ENCODE data around the gene HMGCL.
"Not testable (repeated sequence)": the region's sequence is repeated elsewhere in the genome, so short reads cannot be mapped to it uniquely, and the experiment has no call there.

The HMGCL gene

DNA sequence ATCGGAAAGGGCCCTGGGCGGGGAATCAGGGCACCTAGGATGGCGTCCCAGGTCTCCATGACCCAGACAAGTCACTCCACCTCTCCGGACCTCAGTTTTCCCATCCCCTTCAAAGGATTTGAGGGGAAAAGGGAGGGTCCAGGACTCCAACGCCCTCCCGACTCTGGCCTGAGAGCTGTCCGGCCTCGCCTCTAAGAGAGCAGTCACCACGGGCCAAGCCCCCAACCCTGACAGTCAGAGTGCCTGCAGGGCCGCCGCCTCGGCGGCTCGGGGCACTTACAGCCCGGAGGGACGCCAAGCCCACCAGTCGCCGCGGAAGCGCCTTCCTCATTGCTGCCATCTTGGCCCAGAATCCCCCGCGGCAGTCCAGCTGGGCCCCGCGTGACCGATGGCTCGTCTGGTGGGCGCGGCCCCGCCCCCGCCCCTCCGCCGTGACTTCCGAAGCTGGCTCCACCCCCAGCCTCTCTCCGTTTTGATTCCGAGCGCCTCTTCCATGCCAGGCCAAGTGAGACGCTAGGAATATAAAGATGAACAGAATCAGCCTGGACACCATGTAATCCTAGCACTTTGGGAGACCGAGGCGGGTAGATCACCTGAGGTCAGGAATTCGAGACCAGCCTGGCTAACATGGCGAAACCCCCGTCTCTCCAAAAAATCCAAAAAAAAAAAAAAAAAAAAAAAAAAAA, at the start of gene HMGCL:
Gene HMGCL (minus strand): TSS at position 354 of the 686 bp plus-strand sequence. CDS start 14 bp downstream, at position 340.
- Histone ChIP-seq H3K4me3 (peak within 1 kb of the TSS; percentile 79 to 95 (median 86)), H3K27ac (peak within 1 kb of the TSS; percentile 83 to 99 (median 95))

DNA sequence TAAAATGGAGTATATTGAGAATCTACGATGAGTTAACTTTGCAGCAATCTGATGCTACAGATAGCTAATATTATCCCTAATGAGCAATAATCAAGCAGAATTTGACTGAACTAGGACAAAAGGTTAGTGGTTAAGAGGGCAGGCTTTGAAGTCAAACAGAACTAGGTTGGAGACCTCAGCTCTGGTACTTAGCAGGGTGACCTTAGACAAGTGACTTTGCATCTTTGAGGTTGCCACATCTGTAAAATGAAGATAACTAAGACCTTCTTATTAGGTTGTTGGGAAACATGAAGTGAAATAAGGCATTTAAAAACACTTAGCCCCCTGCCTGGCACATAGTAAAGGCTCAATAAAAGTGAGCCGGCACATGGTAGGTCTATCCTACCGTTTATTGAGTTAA, 47.2 kb upstream of the HMGCL start:
- Histone ChIP-seq H3K4me3 (no peak overlapping the region), H3K27ac (no peak overlapping the region)

DNA sequence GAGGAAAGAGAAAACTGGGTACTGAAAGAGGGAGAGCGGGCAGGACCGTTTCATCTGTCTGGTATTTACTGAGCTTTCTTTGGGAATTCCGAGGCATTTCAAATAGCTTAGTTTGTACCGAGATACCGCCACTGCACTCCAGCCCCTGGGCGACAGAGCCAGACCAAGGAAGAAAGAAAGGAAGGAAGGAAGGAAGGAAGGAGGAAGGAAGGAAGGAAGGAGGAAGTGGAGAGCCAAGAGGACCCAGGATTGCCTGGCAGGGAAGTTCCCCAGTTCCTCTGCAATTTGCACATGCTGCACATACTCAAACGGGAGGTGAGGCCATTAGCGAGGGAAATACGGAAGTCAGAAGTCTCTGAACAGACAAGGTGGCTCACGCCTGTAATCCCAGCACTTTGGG, 43.8 kb upstream of the HMGCL start:
- peak overlapping the region in 6 of 7 experiments; percentile 60 to 93 (median 72) for H3K4me3 ChIP-seq
- peak overlapping the region in 6 of 21 experiments; percentile 17 to 65 (median 50) for H3K27ac ChIP-seq

DNA sequence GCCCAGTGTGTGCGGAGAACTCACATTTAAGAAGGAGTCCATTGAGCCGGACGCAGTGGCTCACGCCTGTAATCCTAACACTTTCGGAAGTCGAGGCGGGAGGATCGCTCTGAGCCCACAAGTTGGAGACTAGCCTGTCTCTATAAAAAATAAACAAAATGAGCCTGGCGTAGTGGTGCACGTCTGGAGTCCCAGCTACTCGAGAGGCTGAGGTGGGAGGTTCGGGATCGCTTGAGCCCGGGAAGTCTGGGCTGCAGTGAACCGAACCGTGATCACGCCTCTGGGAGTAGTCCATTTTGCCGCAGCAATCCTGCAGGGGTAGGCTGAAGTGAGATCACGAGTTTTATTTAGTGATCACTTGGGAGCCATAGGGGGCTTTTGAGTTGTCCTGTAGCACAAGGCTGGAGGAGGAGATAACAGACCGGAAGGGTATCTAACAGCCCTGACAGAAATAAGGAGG, 43.4 kb upstream of the HMGCL start:
- Histone ChIP-seq H3K4me3 (peak overlapping the region; percentile 60 to 93 (median 69)), H3K27ac (peak overlapping the region in 15 of 21 experiments; percentile 2 to 81 (median 56))

DNA sequence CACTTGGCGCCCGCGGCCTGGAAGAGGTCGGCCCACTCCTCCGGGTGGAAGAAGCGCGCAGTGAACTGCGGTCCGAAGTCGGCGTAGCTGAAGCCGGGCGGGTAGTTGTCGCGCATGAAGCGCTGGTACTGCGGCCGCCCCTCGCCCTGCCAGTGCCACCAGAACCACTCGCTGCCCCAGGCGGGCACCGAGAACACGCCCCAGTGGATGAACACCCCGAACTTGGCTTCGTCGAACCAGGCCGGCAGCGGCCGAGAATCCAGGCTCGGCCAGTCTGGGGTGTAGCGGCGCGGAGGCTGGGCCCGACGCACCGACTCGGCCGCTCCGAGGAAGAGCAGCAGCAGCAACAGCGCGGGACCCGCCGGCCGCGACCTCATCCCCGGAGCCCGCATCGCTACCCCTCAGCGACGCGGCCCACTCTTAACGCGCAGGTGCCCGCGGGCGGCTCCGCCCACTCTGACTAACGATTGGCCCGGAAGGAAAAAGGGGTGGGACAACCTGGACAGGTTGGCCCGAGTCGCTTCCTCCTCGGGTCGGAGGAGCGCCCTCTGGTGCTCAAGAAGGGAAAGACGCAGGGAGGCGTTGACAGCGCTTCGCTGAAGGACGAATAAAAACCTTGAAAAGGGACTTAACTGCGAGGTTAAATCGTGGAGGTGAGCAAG, 42.8 kb upstream of the HMGCL start, which contains the start of gene FUCA1:
Gene FUCA1 (minus strand): TSS at position 396 of the 662 bp plus-strand sequence. CDS start 4 bp downstream, at position 392.
- Histone ChIP-seq H3K4me3 (peak within 1 kb of the TSS; percentile 60 to 93 (median 69)), H3K27ac (peak within 1 kb of the TSS in 19 of 21 experiments; percentile 2 to 82 (median 60))

DNA sequence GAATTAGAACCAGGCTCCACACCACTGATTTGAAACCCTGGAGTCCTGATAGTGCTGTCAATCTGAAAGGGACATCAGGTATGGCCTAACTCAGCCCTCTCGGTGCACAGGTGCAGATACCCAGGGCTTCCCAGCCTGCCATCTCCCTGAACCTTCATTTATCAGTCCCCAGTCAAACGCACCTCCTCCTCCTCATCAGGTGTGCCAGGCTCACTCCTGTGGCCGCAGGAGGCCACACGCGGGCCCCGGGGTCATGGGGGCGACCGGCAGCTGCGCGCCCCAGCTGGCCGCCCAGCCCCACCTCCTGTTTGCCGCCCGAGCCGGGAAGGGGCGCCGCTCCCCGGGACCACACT, 42.3 kb upstream of the HMGCL start:
- H3K4me3 ChIP-seq, result peak overlapping the region; percentile 60 to 93 (median 69)
- peak overlapping the region in 17 of 21 experiments; percentile 3 to 82 (median 60) for H3K27ac ChIP-seq

DNA sequence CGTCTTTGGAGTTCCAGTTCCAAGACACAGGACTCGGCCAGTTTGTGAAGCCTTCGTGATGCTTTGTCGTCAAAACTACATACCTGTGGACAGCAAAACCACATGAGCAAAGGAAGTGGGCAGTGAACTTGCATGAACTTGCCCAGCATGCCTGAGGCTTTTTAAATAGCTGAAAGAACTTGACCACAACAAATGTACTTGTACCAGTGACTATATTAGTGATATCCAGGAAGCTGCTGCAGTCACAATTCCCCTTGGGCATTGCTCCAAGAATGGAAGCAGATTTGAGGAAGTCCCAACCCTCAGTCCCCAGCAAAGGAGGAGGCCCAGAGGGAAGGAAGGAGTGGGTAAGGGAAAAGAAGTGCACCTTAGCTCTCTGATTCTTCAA, 40.3 kb upstream of the HMGCL start:
- no peak overlapping the region for H3K4me3 ChIP-seq
- no peak overlapping the region for H3K27ac ChIP-seq

DNA sequence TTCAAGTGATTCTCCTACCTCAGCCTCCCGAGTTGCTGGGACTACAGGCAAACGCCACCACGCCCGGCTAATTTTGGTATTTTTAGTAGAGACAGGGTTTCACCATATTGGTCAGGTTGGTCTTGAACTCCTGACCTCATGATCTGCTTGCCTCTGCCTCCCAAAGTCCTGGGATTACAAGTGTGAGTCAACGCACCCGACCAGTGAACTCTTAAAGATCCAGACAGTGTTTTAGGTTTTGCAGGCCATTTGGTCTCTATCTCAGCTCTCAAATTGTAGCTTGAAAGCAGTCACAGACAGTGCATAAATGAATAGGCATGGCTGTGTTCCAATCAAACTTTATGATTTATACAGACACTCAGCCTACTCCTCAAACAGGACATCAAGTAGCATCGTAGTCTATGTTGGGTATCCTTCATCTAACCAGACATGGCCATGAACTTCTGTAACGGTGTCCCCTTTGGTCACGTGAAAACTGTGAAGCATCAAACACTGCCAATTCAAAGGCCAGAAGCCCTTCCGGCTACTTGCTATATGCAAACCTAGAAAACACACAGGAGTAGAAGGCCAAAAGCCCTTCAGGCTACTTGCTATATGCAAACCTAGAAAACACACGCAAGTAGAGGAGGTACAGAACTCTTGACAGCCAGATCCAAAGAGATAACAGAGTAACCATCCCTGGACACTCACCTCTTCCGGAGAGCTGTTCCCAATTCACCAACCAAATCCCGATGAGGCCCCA, 39.7 kb upstream of the HMGCL start:
- no peak overlapping the region for H3K27ac ChIP-seq
- H3K4me3 ChIP-seq, result no peak overlapping the region

DNA sequence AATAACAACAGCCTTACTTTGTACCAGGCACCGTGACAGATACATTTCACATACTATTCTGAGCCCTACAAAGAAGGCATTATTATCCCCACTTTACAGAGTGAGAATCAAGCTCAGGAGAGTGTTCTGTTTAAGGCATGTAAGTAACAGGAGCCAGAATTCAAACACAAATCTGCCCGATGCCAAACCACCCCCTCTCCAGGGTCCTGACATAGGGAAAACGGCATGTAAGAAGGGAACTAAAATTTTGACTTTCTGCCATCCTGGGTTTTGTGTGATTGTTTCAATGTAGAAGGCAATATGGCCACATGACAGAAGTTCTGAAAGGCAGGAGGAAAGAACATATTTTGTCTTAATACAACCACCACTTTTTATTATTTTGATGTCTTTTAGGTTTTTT, 37.4 kb upstream of the HMGCL start:
- no peak overlapping the region for H3K27ac ChIP-seq
- no peak overlapping the region for H3K4me3 ChIP-seq

DNA sequence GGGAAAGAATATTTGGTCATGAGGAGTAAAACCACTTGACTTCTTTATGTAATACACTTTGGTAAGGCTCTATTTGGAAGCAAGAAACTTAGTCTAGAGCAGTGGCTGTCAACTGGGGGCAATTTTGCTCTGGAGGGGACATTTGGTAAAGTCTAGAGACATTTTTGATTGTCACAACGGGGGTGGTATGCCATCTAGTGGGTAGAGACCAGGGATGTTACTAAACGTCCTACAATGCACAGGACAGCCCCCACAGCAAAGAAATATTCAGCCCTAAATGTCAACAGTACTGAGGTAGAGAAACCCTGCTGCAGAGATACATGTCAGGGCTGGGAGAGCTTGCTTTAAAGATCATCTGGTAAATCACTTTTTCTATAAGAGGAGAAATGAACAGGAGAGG, 29.3 kb upstream of the HMGCL start:
- Histone ChIP-seq H3K4me3 (no peak overlapping the region), H3K27ac (no peak overlapping the region)

DNA sequence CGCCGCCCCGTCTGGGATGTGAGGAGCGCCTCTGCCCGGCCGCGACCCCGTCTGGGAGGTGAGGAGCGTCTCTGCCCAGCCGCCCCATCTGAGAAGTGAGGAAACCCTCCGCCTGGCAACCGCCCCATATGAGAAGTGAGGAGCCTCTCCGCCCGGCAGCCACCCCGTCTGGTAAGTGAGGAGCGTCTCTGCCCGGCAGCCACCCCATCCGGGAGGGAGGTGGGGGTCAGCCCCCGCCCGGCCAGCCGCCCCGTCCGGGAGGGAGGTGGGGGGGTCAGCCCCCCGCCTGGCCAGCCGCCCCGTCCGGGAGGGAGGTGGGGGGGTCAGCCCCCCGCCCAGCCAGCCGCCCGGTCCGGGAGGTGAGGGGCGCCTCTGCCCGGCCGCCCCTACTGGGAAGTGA, 27.9 kb upstream of the HMGCL start:
- H3K27ac ChIP-seq, H3K4me3 ChIP-seq: not testable (repeated sequence)

DNA sequence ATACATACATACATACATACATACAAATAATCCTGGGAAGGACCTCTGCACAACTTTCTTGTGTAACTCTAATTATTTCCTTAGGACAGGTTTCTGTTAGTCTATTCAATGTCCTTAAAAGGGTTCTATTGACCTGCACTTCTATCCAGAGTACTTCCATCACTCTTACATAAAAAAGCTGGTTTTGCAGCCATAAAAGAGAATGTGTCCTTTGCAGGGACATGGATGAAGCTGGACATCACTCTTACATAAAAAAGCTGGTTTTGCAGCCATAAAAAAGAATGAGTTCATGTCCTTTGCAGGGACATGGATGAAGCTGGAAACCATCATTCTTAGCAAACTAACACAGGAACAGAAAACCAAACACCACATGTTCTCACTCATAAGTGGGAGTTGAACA, 26.2 kb upstream of the HMGCL start:
- not testable (repeated sequence) for H3K4me3 ChIP-seq, H3K27ac ChIP-seq

DNA sequence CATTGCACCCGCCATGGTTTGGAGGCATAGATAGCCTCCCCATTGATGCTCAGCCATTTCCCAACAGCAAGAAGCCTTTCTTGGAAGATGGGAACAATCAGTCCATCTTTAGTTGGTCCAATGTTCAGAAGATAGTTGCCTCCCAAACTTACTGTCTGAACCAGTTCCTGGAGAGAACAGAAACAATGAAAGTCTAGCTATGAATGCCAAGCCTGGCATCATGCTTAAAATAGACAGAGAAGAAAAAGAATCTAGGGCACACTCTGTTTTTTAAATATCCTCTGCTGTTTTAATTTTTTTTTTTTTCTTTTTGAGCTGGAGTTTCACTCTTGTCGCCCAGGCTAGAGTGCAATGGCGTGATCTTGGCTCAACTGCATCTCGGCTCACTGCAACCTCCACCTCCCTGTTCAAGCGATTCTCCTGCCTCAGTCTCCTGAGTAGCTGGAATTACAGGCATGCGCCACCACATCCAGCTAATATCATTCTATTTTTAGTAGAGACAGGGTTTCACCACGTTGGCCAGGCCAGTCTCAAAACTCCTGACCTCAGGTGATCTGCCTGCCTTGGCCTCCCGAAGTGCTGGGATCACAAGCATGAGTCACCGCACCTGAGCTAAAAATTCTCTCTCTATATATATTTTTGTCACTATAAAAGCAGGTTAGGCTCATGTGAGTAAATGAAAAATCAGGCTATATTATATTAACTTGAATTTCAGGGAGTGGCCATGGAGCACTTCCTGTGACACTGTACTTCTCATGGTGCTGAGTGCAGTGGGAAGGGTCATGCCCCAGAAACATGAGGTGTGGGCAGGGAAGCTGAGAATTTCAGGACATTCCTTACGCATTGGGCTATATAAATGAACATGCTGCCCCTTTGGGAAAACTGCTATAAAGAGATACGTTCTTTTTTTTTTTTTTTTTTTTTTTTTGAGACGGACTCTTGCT, 23.7 kb upstream of the HMGCL start:
- no peak overlapping the region for H3K4me3 ChIP-seq
- no peak overlapping the region for H3K27ac ChIP-seq

DNA sequence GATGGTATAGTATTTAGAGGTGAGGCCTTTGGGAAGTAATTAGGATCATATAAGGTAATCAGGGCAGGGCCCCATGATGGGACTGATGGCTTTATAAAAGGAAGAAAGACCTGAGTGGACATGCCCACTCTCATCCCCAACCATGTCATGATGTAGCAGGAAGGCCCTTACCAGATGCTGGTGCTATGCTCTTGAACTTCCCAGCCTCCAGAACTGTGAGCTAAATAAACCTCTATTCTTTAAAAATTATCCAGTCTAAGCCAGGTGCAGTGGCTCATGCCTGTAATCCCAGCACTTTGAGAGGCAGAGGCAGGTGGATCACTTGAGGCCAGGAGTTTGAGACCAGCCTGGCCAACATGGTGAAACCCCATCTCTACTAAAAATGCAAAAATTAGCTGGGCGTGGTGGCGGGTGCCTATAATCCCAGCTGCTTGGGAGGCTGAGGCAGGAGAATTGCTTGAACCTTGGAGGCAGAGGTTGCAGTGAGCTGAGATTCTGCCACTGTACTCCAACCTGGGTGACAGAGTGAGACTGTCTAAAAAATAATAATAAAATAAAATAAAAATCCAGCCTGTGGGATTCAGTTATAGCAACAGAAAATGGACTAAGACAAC, 22.4 kb upstream of the HMGCL start:
- not testable (repeated sequence) for H3K27ac ChIP-seq, H3K4me3 ChIP-seq

DNA sequence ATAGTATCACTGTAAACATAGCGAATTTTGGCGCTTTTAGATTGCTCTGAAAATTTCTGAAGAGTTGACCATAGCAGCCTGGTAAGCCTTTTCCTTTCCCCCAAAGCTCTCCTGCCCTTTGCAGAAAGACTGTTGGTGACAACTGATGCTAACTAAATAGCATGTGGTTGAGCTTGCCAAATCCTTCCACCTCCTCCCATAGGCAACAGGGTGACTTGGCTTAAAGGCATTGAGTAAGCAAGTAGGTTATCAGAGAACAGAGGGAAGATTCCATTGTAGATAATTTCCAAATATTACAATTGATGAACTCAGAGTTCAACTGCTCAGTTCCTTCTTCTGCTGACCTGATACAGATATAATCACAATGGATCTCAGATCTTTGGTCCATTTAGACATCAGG, 19.9 kb upstream of the HMGCL start:
- Histone ChIP-seq H3K4me3 (no peak overlapping the region), H3K27ac (no peak overlapping the region)

DNA sequence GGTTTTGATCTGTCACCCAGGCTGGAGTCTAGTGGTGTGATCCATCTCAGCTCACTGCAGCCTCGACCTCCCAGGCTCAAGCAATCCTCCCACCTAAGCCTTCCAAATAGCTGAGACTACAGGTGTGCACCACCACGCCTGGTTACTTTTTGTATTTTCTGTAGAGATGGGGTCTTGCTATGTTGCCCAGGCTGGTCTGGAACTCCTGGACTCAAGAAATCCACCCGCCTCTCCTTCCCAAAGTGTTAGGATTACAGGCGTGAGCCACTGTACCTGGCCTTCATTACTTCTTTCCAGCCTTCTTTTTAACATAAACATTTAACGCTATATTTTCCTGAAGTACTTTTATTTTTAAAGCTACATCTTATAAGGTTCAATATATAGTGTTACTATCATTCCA, 18.4 kb upstream of the HMGCL start:
- Histone ChIP-seq H3K4me3 (no peak overlapping the region), H3K27ac (no peak overlapping the region)

DNA sequence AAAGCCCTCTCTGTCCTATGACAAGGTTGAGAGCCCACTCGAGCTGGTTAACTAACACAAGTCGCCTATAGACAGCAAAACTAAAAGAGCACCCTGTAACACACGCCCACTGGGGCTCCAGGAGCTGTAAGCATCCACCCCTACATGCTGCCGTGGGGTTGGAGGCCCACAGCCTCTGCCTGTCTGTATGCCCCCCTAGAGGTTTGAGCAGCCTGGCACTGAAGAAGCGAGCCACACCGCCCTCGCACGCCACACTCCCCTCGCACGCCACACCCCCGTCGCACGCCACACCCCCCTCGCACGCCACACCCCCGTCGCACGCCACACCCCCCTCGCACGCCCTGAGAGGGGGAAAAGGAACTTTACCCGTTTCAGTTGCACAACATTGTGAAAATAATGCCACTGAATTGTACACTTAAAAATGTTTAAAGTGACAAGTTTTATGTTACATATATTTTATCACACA, 13.2 kb upstream of the HMGCL start:
- Histone ChIP-seq H3K4me3 (peak overlapping the region in 5 of 7 experiments; percentile 1 to 25 (median 11)), H3K27ac (peak overlapping the region in 1 of 21 experiments; percentile 13)

DNA sequence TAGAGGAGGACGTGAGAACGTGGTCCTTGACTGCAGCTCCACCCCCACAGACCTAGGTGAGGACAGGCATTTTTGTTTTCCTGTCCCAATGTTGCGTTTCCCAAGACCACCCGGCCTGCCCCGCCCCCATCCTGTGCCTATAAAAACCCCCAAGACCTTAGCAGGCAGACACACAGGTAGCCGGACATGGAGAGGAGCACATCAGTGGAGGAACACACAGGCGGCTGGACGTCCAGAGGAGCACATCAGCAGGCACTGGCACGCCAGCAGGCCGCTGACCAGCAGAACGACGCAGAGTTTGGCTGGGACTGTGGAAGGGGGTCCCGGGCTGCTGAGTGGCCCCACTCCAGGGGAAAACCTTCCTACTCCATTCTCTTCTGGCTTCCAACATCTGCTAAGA, 12.7 kb upstream of the HMGCL start:
- Histone ChIP-seq H3K27ac (peak overlapping the region in 1 of 21 experiments; percentile 13), H3K4me3 (peak overlapping the region in 1 of 7 experiments; percentile 25)

DNA sequence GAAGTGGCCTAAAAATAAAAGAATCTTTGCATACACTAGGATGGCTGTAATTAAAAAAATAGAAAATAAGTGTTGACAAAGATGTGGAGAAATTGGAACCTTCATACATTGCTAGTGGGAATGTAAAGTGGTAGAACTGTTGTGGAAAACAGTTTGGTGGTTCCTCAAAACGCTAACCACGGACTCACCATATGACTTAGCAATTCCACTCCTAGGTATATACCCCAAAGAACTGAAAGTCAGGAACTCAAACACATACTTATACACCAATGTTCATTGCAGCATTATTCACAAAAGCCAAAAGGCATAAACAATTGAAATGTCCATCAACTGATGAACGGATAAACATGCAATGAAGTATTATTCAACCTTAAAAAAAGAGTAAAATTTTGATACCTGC, 10.8 kb upstream of the HMGCL start:
- no peak overlapping the region for H3K27ac ChIP-seq
- H3K4me3 ChIP-seq, result no peak overlapping the region
